Germinal center (tissue), 1 donor: ENCODE results near the gene STAB1.
A peak's percentile ranks its signal among the peaks of the same experiment; 100 is the strongest.

Source experiments
- DNase-seq: peaks from one replicate; pipeline ENCODE4 v3.0.0; 2012; ENCODE audit warnings: mixed read lengths, low spot score

STAB1 gene, protein sequence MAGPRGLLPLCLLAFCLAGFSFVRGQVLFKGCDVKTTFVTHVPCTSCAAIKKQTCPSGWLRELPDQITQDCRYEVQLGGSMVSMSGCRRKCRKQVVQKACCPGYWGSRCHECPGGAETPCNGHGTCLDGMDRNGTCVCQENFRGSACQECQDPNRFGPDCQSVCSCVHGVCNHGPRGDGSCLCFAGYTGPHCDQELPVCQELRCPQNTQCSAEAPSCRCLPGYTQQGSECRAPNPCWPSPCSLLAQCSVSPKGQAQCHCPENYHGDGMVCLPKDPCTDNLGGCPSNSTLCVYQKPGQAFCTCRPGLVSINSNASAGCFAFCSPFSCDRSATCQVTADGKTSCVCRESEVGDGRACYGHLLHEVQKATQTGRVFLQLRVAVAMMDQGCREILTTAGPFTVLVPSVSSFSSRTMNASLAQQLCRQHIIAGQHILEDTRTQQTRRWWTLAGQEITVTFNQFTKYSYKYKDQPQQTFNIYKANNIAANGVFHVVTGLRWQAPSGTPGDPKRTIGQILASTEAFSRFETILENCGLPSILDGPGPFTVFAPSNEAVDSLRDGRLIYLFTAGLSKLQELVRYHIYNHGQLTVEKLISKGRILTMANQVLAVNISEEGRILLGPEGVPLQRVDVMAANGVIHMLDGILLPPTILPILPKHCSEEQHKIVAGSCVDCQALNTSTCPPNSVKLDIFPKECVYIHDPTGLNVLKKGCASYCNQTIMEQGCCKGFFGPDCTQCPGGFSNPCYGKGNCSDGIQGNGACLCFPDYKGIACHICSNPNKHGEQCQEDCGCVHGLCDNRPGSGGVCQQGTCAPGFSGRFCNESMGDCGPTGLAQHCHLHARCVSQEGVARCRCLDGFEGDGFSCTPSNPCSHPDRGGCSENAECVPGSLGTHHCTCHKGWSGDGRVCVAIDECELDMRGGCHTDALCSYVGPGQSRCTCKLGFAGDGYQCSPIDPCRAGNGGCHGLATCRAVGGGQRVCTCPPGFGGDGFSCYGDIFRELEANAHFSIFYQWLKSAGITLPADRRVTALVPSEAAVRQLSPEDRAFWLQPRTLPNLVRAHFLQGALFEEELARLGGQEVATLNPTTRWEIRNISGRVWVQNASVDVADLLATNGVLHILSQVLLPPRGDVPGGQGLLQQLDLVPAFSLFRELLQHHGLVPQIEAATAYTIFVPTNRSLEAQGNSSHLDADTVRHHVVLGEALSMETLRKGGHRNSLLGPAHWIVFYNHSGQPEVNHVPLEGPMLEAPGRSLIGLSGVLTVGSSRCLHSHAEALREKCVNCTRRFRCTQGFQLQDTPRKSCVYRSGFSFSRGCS (N-terminal part only)

DNA sequence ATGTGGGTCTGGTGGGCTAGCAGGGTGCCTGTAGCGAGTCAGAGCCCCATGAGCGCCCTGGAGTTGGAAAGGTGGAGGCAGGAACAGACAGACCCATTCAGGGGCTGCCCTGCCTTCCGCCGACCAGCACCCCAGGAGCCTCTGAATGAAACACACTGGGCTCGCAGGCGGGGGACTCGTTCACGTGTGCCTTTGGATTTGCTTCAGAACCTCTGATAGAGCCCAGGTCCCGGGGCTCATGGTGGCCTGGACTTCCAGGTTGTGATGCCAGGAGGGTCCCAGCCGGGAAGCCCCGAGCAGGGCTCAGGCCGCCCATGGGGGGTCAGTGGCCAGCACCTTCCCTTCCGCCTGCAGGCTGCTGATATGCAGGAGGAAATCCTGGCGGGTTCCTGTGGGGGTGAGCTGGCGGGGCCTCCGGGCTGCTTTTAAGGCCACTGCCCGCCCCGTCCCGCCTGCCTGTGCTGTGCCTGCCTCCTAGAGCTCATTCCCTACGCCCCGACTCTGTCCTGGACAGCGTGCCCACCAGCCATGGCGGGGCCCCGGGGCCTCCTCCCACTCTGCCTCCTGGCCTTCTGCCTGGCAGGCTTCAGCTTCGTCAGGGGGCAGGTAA is at the start of gene STAB1:
STAB1 (plus strand) TSS at position 453 of the 610 bp plus-strand sequence; CDS start at position 529, 76 bp downstream.
- no peak for DNase-seq

DNA sequence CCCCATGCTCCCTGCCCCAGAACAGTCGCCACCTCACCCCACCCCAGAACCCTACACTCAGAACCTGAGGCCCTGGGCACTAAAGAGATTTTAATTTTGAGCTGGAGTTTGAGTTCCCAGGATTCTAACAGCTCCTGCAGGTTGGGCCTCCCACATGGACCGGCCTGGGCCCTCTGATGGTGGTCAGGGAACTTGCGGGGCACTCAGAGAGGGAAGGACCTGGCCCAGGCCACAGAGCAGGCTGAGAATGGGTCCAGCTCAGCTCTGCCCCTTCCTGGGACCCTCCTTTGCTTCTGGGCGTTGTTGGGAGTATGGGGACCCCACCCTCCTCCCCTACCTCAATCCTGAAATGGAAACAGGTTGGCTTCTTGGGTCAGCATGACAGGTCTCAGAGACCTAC is 49.1 kb upstream of the STAB1 start:
- DNase-seq, result no peak

DNA sequence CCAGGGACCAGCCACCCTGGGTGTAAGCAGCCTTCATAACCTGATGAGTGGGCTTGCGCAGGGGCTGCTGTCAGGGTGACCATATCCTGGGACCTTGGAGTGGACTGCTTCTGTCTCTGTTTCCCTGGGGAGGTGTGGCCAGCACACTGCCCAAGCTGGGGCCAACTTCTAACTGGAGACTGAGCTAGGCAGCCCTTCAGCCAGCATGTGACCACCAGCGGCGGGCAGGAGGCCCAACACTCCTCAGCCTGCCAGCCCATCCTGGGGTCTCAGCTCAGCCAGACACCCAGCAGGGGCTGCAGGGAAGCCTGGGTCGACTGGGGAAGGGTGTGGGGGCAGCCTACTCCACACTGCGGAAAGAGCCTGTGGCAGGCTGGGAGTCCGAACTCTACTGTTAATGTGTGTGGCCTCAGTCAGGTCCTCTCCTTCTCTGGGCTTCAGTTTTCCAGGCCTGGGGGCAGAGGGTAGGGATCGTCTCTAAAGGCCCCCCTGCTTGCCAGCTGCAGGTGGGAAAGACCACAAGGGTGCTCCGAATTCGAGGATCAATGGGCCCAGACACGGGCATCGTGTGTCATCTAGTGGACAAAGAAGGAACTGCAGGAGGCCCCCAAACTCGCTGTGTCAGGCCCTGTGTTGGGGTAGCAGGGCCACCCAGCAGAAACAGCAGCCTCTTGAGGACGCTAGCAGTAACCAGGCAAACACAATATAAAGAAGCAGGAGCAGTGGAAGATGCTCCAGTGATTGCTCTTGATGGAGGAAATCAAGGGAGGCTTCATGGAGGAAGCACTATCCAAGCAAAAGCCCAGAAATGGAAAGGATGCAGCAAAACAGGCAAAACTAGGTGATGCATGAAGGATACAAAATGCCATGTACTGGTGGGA is 48.3 kb upstream of the STAB1 start:
- DNase-seq, result peak; percentile 80

DNA sequence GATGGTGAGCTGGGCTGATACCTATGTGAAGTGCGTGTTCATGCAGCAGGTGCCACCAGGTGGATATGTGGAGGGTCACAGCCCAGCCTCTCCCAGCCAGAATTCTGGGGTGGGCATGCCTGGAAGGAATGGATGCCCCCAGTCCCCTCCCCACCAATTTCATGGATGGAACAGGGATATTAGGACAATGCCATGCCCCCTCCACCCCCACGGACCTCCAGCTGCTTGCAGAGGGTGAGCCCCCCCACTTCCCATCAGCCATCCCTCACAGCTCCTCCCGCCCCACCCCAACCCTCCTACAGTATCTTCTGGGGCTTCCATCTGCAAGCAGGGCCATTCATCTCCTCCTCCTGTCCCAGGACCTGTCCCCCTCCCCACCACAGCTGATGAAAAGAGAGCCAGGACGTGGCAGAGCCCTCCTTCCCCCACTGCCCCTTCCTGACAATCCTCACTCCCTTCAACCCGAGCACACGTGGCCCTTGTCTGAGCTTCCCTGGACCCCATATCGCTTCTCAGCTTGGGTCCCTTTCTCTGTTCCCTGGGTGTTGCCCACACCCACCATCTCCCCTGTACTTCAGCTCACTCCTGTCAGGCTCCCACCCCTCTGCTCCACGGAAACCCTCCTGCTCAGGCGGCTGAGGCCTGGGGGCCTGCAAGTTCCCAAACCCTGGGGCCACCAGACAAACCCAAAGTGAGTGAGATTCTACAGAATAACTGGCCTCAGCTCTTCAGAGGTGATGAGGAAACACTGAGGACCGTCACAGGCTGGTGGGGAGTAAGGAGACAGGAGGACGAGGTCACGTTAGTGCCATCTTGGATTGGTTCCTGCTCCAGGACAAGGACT is 47.4 kb upstream of the STAB1 start:
- DNase-seq, result no peak

DNA sequence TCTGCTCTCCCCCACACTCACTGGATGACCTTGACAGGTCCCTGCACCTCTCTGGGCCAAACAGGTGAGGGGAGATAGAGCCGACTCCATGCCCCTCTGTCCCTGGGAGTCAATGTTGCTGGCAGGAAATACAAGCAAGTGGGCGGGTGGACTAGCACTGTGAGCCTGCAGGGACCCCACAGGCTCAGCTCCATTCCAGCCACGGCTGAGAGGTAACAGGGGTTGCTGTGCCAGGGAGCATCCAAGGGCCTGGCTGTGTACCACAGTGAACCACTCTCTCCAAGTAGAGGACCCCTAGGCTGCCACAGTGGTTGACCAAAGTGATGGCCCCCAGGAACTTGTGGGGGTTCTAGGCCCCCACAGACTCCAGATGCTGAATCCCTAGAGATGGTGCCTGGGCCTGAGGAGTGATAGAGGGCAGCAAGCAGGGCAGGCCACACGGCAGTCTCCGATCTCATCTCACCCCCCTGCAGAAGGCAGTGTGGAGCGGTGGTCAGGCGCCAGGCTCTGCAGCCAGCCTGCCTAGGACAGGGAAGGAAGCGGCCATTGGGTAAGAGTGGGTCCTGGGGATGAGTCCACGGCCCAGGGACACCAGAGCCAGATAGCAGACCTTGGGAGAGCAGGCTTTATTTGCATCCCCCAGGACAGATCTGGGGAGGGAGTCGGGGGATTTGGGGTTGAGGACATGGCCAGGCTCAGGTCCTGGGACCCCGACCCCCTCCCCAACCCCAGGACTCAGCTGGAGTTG is 44.5 kb upstream of the STAB1 start:
- DNase-seq, result no peak

DNA sequence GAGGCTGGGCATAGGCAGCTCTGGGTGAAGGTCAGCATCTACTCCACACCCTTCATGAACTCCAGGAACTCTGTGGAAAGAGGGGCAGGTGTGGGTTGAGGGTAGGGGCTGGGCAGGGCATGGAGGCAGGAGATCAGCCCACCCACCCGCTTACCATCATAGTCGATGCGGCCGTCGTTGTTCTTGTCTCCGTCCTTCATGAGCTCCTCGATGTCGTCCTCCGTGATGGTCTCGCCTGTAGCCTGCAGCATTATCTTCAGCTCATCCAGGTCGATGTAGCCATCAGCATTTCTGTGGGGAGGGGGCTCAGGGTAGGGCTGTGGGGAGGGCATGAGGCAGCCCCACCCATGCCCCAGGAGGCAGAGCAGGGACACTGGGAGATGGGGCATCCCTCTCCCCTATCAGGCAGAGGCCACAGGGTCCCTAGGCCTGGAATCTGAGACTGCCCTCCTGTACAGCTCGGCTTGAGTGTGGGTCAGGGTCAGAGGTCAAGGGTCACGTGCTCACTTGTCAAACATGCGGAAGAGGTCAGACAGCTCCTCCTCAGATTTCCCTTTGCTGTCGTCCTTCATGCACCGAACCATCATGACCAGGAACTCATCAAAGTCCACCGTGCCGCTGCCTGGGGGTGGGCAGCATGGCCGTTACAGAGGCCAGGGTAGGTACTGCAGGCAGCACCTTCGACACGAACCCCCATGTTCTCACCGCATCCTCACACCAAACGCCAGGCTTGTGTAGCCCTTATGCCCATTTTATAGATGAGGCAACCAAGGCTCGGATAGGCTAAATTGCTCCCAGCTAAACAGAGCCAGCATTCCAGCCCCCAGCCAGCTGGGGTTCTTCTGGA is 43.7 kb upstream of the STAB1 start:
- no peak for DNase-seq

DNA sequence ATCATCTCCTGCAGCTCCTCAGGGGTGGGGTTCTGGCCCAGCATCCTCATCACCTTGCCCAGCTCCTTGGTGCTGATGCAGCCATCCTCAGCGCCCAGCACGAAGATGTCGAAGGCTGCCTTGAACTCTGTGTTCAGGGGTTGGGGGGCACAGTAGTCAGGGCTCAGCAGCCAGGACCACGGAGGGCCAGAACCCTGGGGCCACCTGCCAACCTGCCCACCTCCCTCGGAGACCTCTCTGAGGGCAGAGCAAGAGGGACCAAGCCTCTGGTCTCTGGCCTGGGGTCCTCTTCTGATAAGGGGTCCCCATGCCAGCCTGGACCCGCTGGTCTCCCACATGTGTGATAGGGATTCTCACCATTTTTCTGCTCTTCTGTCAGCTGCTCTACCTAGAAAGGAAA is 43.0 kb upstream of the STAB1 start:
- DNase-seq, result no peak

DNA sequence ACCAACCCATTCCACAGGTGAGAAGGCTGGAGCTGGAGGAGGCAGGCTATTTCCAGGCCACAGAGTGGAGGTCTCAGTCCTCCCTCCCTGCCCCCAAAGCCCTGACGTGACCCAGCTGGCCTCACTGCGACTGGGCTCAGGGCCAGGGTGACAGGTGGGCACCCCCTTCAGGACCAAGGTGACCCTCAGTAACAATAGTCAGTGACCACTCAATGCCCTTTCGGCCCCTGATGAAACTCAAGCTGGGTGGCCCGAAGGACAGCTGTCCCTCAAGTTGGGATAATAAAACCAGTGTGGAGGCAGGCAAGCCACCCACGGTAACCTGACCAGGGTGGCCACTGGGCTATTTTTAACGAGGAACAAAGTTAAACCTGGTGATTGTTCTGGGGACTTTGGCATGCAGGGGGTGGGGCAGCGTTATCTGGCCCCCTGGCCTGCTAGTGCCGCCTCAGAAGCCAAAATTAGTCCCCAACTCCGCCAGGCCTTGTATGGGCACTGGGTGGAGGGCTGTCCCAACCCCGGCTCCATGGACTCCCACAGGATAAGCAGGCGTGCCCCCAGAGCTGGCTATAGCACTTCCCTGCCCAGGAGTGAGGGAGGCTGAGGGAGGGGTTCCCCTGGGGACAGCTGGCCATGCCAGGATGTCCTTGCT is 42.4 kb upstream of the STAB1 start:
- no peak for DNase-seq

DNA sequence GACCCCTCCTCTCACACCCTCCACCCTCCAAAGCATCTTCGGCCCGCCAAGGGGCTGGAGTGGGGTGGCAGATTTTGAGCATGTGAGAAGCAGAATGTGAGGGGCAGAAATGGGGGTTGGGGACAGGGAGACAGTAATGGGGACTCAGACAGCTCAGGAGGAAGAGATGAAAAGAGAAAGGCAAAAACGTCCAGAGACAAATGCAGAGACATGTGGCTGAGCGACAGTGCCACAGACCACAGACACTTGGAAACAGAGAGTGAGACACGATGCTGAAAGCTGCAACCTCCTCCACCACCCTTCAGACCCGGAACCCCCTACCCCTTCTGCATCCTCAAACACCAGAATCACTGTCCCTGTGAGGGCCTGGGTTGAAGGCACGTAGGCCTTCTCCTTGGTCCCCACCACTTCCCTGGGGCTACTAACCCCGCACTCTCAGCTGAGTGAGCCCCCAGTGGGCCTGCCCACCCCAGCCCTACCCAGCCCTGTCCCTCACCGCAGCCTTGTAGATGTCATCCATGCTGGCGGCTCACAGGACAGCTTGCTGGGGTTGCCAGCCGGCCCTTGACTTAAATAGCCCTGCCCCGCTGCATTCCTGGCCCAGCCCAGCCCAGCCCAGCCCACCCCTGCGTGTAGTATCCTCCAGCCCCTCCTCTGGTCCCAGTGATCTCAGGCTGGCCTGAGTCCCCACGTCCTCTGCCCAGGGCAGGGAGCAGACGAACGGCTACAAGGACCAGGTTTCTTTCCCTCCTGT is 41.5 kb upstream of the STAB1 start, which contains the start of gene TNNC1:
TNNC1 (minus strand) TSS at position 546 of the 754 bp plus-strand sequence; CDS start at position 520, 26 bp downstream.
- no peak for DNase-seq

DNA sequence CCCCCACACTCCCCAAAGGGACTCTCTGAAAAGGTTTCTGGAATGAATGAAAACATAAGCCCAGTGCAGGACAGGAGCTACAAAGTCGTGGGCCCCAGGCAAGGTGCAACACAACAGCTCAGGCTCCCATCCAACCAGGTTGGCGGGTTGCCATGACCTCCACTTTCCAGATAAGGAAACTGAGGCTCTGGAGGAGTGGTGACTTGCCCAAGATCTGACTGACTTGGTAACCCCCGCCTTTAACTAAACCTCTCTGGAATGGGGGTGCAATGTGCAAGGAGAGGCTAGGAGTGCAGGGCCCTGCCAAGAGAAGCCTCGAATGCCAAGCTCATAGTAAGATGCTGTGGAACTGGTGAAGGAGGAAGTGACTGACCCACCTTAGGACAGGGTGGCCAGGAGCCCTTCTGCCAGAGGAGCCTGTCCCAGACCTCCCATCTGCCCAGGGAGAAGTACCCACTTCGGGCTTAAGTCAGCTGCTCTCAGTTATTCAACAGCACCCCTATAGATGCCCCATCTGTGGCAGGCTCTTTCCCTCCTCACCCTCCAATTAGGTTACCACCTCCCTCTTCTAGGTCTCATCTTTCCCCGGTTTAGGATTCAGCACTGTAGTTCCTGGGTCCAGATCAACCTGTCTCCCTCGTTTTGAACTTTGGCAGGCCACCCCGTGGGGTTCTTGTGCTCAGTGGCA is 40.7 kb upstream of the STAB1 start:
- DNase-seq, result no peak

DNA sequence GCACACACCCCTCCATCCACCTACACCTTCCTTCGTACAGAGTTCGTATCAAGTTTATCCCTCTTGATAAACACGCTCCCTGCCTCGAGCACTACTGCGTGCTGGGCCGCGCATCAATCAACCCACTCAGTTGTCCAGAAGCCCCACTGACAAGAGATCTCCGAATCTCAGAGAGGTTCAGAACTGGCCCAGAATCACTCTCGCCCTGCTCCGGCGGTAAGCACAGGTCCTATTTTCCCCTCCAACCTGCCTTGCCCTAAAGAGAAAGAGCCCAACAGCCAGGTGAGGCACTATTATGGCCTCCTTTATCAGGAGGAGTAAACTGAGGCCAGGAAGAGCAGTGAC is 40.2 kb upstream of the STAB1 start:
- DNase-seq, result no peak

DNA sequence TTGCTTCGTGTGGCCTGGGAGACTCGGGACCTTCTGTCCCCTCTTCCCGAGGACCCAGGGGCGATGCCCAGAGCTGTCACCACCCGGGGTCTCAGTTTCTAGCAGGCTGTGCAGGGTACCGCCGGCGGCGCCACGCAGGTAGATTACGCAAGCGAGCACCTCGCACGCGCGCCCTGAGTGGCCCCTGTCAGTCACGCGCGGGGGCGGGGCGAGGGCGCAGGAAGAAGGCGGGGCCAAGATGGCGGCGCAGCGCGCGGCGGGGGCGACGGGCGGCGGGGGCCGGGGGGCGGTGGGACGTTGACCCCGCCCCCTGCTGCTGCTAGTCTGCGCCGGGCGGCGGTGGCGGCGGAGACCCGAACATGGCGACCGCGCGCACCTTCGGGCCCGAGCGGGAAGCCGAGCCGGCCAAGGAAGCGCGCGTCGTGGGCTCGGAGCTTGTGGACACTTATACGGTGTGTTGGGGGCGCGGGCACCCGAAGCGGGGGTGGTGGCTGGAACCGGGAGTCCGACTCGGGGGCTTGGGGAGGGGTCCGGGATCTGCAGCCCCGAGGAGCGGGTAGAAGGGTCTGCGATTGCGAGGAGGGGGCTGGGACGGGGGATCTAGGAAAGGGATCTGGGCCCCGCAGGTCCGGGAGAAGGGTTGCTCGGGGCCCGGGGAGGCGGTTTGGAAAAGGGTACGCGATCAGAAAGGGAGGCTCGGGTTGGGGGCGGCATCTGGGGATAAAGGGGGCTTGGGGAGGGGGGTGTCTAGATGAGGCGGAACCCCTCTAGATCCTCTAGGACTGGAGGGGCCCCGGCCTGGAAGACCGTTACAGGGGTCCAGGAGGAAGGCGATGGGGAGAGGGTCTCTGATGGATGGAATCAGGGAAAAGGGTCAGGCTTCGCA is 39.6 kb upstream of the STAB1 start, which contains the start of gene NISCH:
NISCH (plus strand) TSS at position 322 of the 886 bp plus-strand sequence; CDS start at position 360, 38 bp downstream.
- DNase-seq, result peak; percentile 96

DNA sequence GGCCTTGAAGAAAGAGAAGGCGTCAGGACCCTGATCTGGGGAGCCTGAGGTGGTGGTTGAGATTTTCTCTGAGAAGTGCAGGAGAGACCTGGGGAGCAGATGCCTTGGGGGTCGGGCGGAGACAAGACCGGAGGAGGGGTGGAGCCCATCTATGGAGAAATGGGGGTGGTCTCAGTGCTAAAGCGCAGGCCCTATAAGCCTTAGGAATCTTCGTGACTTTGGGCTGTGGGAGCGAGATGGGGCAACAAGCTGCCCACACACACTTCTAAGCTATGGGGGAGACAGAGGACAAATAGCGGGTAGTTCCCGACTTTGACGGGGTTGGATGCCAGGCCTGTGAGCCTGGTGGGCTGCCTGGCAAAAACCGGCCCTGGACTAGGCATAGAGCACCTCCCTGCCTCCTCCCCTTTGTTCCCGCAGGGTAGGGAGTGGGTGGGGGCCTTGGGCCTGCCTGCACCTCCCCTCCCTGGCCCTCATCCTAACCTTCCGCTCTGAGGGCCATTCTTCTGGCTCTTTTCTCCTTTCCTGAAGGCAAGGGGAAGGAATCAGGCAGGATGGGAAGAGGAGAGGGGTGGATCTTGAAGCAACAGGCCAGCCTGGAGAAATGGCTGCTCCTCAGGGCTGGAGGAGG is 38.9 kb upstream of the STAB1 start:
- no peak for DNase-seq

DNA sequence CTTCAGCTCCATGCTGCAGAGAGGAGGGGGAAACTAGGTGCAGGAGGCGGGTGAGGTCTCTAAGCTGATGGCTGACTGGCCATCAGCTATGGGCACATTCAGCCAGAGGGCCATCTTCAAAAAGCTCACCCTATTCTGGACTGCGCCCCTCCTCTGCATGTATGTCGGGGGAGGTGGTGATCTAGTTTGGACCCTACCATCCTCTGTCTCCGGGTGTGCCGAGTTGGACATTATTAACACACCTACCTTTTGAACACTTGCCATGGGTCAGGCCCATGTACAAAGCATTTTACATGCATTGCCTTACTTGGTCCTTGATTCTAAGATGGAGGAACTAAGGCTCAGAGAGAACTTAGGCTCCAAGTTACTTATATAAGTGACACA is 38.3 kb upstream of the STAB1 start:
- no peak for DNase-seq
